GM18502 (cell line): ENCODE results near the gene OSR1.
"Not testable (repeated sequence)": the region's sequence is repeated elsewhere in the genome, so short reads cannot be mapped to it uniquely, and the experiment has no call there.

ENCODE experiments used
- ATAC-seq: cut with Tn5 transposase; IDR thresholded peaks from one replicate; pipeline ENCODE4 v1.9.1; 2021; ENCODE audit warnings: mild to moderate bottlenecking; ENCODE audit not compliant: unreplicated experiment, poor library complexity

The OSR1 gene

GRCh38 chr2:19358242-19359020, at the start of gene OSR1:
OSR1 (minus strand) TSS chr2:19358623; CDS start chr2:19353805, 4,818 bp downstream.
- no peak for ATAC-seq

- ATAC-seq: no peak
These were observed 45.4 kb upstream of the OSR1 start for GRCh38 chr2:19403785-19404184.

GRCh38 chr2:19392191-19392590, 33.8 kb upstream of the OSR1 start:
- ATAC-seq: no peak

GRCh38 chr2:19389469-19389868, 31.0 kb upstream of the OSR1 start:
- not testable (repeated sequence) for ATAC-seq

GRCh38 chr2:19380532-19380931, 22.1 kb upstream of the OSR1 start:
- no peak for ATAC-seq

GRCh38 chr2:19378939-19379338, 20.5 kb upstream of the OSR1 start:
- no peak for ATAC-seq

GRCh38 chr2:19377717-19378116, 19.3 kb upstream of the OSR1 start:
- ATAC-seq: no peak

GRCh38 chr2:19373352-19373751, 14.9 kb upstream of the OSR1 start:
- ATAC-seq: no peak

GRCh38 chr2:19371996-19372582, 13.7 kb upstream of the OSR1 start:
- ATAC-seq: no peak

- no peak for ATAC-seq
These were observed 11.0 kb upstream of the OSR1 start for GRCh38 chr2:19369341-19369955.

- no peak for ATAC-seq
These were observed 10.3 kb upstream of the OSR1 start for GRCh38 chr2:19368760-19369159.

GRCh38 chr2:19367326-19367725, 8.9 kb upstream of the OSR1 start:
- no peak for ATAC-seq

GRCh38 chr2:19365126-19365525, 6.7 kb upstream of the OSR1 start:
- no peak for ATAC-seq

GRCh38 chr2:19364014-19364413, 5.6 kb upstream of the OSR1 start:
- ATAC-seq: no peak

GRCh38 chr2:19363474-19363778, 5.0 kb upstream of the OSR1 start:
- ATAC-seq: no peak

GRCh38 chr2:19362755-19363473, 4.5 kb upstream of the OSR1 start:
- ATAC-seq: peak; percentile 42

- no peak for ATAC-seq
These were observed 3.8 kb upstream of the OSR1 start for GRCh38 chr2:19362094-19362754.

- ATAC-seq: no peak
These were observed 3.0 kb upstream of the OSR1 start for GRCh38 chr2:19361325-19361990.

GRCh38 chr2:19360966-19361321, 2.5 kb upstream of the OSR1 start:
- no peak for ATAC-seq

- no peak for ATAC-seq
These were observed 2.0 kb upstream of the OSR1 start for GRCh38 chr2:19360266-19360965.
